GM11168 (cell line): Measurements from ENCODE around the gene MAST2.

Experiments used
- in situ Hi-C: fragments of 300-500 bp; cut with MboI; formaldehyde crosslinking; loops from one replicate; pipeline ENCODE4 v1.12.0; 2022; ENCODE audit warnings: low sequenced_read_pairs; ENCODE audit not compliant: unreplicated experiment

The MAST2 gene

DNA sequence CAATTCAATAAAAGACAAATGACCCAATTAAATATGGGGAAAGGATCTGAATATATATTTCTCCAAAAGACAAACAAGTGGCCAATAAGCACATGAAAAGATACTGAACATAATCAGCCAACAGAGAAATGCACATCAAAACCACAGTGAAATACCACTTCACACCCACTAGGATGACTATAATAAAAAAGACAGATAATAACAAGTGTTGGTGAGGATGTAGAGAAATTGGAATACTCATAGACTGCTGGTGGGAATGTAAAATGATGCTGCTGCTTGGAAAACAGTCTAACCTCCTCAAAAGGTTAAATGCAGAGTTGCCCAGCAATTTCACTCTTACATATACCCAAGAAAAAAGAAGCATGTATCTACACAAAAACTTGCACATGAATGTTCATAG, 280.2 kb downstream of the MAST2 start:
- in situ Hi-C loops: no loop called here

DNA sequence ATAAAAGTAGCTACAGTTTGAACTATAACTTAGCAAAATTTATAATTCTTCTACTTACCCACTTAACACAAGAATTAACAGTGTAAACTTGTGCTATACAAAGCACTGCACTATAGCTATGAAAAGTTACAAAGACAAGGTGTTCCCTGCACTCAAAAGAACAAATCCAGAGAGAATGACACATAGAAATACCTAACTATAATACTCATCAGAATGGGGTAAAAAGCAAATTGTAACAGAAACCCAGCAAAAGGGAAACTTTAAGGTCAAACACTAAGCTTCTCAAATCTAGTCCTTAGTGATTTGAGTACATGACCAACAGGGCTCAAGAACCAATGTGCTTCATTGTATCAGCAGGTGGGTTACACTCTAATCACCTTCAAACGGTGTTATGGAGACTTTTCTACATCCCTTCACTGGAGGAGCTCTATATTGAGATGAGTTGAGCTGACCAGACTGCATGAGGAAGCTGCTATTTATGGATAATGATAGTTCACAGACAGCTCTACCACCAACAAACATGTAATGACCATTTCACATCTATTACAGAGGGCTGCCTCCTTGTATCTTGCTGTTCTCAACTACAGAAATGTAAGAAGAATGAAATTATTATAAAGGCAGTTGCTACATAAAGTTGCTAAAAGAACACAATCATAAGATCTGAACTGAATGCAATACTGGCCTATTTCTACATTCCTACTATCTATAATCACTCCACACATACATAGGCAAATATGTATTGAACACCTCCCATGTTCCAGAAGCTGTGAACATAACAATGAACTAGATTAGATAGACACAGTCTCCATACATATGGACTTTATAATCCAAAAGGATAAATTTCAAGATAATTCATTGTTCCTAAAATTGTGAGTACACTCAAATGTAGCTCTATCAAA, 281.4 kb downstream of the MAST2 start:
- in situ Hi-C loops: no loop called here
